ENCODE measurements around the gene PCDHA13.

DNA sequence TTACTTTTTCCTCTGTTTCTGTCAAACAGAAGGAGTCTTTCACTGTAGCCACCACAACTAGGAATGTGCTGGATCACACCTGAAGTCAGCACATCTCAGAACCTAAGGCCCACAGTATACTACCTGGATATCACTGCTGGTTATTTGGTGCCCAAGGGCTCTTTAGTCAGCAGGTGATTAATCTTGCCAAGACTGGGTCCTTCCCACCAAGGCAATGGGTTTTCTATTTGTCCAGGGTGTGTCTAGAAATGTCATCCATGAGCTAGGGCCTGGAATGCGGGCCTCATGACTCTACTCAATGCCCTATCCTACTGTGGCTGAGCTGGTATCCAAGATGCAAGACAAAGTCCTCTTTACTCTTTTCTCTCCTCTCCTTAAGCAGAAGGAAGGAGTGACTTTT is 34.4 kb downstream of the PCDHA13 start:
- TF ChIP-seq, protein P1, sequence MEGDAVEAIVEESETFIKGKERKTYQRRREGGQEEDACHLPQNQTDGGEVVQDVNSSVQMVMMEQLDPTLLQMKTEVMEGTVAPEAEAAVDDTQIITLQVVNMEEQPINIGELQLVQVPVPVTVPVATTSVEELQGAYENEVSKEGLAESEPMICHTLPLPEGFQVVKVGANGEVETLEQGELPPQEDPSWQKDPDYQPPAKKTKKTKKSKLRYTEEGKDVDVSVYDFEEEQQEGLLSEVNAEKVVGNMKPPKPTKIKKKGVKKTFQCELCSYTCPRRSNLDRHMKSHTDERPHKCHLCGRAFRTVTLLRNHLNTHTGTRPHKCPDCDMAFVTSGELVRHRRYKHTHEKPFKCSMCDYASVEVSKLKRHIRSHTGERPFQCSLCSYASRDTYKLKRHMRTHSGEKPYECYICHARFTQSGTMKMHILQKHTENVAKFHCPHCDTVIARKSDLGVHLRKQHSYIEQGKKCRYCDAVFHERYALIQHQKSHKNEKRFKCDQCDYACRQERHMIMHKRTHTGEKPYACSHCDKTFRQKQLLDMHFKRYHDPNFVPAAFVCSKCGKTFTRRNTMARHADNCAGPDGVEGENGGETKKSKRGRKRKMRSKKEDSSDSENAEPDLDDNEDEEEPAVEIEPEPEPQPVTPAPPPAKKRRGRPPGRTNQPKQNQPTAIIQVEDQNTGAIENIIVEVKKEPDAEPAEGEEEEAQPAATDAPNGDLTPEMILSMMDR (IDR thresholded peaks at IDR 0.05; ENCODE audit: borderline replicate concordance, extremely low read depth, low read length, poor library complexity, severe bottlenecking): no peak
- no peak for TF ChIP-seq EZH2 (IDR thresholded peaks at IDR 0.05; ENCODE audit: borderline replicate concordance, low read depth, low read length, severe bottlenecking)
